ENCODE results near the gene TTC38.
A peak's percentile ranks its signal among the peaks of the same experiment; 100 is the strongest.

TTC38 gene

GRCh38 chr22:46293577-46294260, 25.9 kb downstream of the TTC38 start:
- no peak for TF ChIP-seq CTCF (IDR thresholded peaks at IDR 0.05; ENCODE audit: unreplicated experiment in 3 of 3)
- peaks cover 19% of the 10 kb centered on the region for H3K4me1 Mint-ChIP-seq
- H3K27ac Mint-ChIP-seq: peak overlapping the region in 2 of 3 experiments; percentile 45 to 53
- H3K36me3 Mint-ChIP-seq (ENCODE audit: low read depth): peaks cover 21% of the 10 kb centered on the region
- peaks cover 11% of the 10 kb centered on the region for H3K27me3 Mint-ChIP-seq (ENCODE audit: low read depth)
- H3K4me3 Mint-ChIP-seq: peak overlapping the region; percentile 31 to 60 (median 38)
- no peaks in the 10 kb centered on the region for H3K9me3 Mint-ChIP-seq

GRCh38 chr22:46294784-46295183, 27.0 kb downstream of the TTC38 start:
- no peak for TF ChIP-seq CTCF (IDR thresholded peaks at IDR 0.05; ENCODE audit: unreplicated experiment in 3 of 3)
- Mint-ChIP-seq H3K36me3 (ENCODE audit: low read depth) (peaks cover 28% of the 10 kb centered on the region), H3K4me3 (peak overlapping the region; percentile 74 to 95 (median 79))

GRCh38 chr22:46295277-46295971, 27.6 kb downstream of the TTC38 start:
- H3K4me1 Mint-ChIP-seq: peaks cover 29% of the 10 kb centered on the region
- H3K27me3 Mint-ChIP-seq (ENCODE audit: low read depth): peaks cover 11% of the 10 kb centered on the region
- H3K9me3 Mint-ChIP-seq: no peaks in the 10 kb centered on the region
- peak overlapping the region; percentile 93 to 95 (median 93) for H3K4me3 Mint-ChIP-seq
- H3K27ac Mint-ChIP-seq: peak overlapping the region; percentile 70 to 95 (median 91)
- H3K36me3 Mint-ChIP-seq (ENCODE audit: low read depth): peaks cover 29% of the 10 kb centered on the region
- no peak for TF ChIP-seq CTCF (IDR thresholded peaks at IDR 0.05; ENCODE audit: unreplicated experiment in 3 of 3)

More at GRCh38 chr22:46294784-46295183, 27.0 kb downstream of the TTC38 start:
- peak overlapping the region in 2 of 3 experiments; percentile 28 to 70 for H3K27ac Mint-ChIP-seq
- H3K9me3 Mint-ChIP-seq: no peaks in the 10 kb centered on the region
- peaks cover 11% of the 10 kb centered on the region for H3K27me3 Mint-ChIP-seq (ENCODE audit: low read depth)
- H3K4me1 Mint-ChIP-seq: peaks cover 28% of the 10 kb centered on the region

GRCh38 chr22:46296257-46297150, 28.7 kb downstream of the TTC38 start, which contains the start of gene GTSE1:
GTSE1 (plus strand) TSS chr22:46296870; CDS start chr22:46297401, 531 bp downstream.
- Mint-ChIP-seq H3K4me3 (peak within 1 kb of the TSS; percentile 93 to 95 (median 93)), H3K36me3 (ENCODE audit: low read depth) (peaks cover 36% of the 10 kb centered on the region), H3K4me1 (peaks cover 35% of the 10 kb centered on the region), H3K9me3 (no peaks in the 10 kb centered on the region), H3K27ac (peak within 1 kb of the TSS; percentile 91 to 95 (median 93)), H3K27me3 (ENCODE audit: low read depth) (peaks cover 11% of the 10 kb centered on the region)
- TF ChIP-seq CTCF (IDR thresholded peaks at IDR 0.05; ENCODE audit: unreplicated experiment in 3 of 3): peak in 1 of 3 experiments; percentile 20

GRCh38 chr22:46297151-46297812, 29.5 kb downstream of the TTC38 start:
- Mint-ChIP-seq H3K4me1 (peaks cover 35% of the 10 kb centered on the region), H3K4me3 (peak overlapping the region; percentile 85 to 95 (median 93)), H3K36me3 (ENCODE audit: low read depth) (peaks cover 33% of the 10 kb centered on the region), H3K27me3 (ENCODE audit: low read depth) (peaks cover 11% of the 10 kb centered on the region), H3K27ac (peak overlapping the region in 2 of 3 experiments; percentile 17 to 42), H3K9me3 (no peaks in the 10 kb centered on the region)
- no peak for TF ChIP-seq CTCF (IDR thresholded peaks at IDR 0.05; ENCODE audit: unreplicated experiment in 3 of 3)
